ENCODE measurements around the gene STRIP1. TPM values are rescaled to one million over a fixed set of nuclear protein-coding genes. Genes with fewer than 3 reads are reported as not detected.

STRIP1 gene
- polyA plus RNA-seq, 3 donors, result 40.4 to 48.3 (median 44.0) TPM

- DNase-seq (ENCODE audit: low read depth in 3 of 3, low spot score in 2 of 3), result no peak
These were observed 15.6 kb downstream of the STRIP1 start for GRCh38 chr1:110049801-110050601.

GRCh38 chr1:110050602-110051261 lies 16.3 kb downstream of the STRIP1 start:
- no peak for DNase-seq (ENCODE audit: low read depth in 3 of 3, low spot score in 2 of 3)

- DNase-seq (ENCODE audit: low read depth in 3 of 3, low spot score in 2 of 3), result no peak
These were observed 16.8 kb downstream of the STRIP1 start for GRCh38 chr1:110051262-110051648.

- peak in 1 of 3 donors; percentile 18 for DNase-seq (ENCODE audit: low read depth in 3 of 3, low spot score in 2 of 3)
These were observed 19.4 kb downstream of the STRIP1 start for GRCh38 chr1:110053552-110054428.

GRCh38 chr1:110055493-110056284 lies 21.3 kb downstream of the STRIP1 start:
- no peak for DNase-seq (ENCODE audit: low read depth in 3 of 3, low spot score in 2 of 3)

- DNase-seq (ENCODE audit: low read depth in 3 of 3, low spot score in 2 of 3), result no peak
These were observed 21.9 kb downstream of the STRIP1 start for GRCh38 chr1:110056285-110056683.

- no peak for DNase-seq (ENCODE audit: low read depth in 3 of 3, low spot score in 2 of 3)
These were observed 22.4 kb downstream of the STRIP1 start for GRCh38 chr1:110056776-110057175.

- DNase-seq (ENCODE audit: low read depth in 3 of 3, low spot score in 2 of 3), result no peak
These were observed 23.6 kb downstream of the STRIP1 start for GRCh38 chr1:110057963-110058518.

- no peak for DNase-seq (ENCODE audit: low read depth in 3 of 3, low spot score in 2 of 3)
These were observed 24.2 kb downstream of the STRIP1 start for GRCh38 chr1:110058591-110058990.

GRCh38 chr1:110059133-110059863 lies 24.9 kb downstream of the STRIP1 start:
- no peak for DNase-seq (ENCODE audit: low read depth in 3 of 3, low spot score in 2 of 3)

- no peak for DNase-seq (ENCODE audit: low read depth in 3 of 3, low spot score in 2 of 3)
These were observed 25.7 kb downstream of the STRIP1 start for GRCh38 chr1:110060034-110060661.

- DNase-seq (ENCODE audit: low read depth in 3 of 3, low spot score in 2 of 3), result no peak
These were observed 26.2 kb downstream of the STRIP1 start for GRCh38 chr1:110060662-110061060.

GRCh38 chr1:110061341-110061740 lies 26.9 kb downstream of the STRIP1 start:
- DNase-seq (ENCODE audit: low read depth in 3 of 3, low spot score in 2 of 3), result no peak

GRCh38 chr1:110062612-110063011 lies 28.2 kb downstream of the STRIP1 start:
- no peak for DNase-seq (ENCODE audit: low read depth in 3 of 3, low spot score in 2 of 3)

GRCh38 chr1:110063781-110064180 lies 29.4 kb downstream of the STRIP1 start:
- no peak for DNase-seq (ENCODE audit: low read depth in 3 of 3, low spot score in 2 of 3)

- no peak for DNase-seq (ENCODE audit: low read depth in 3 of 3, low spot score in 2 of 3)
These were observed 30.3 kb downstream of the STRIP1 start for GRCh38 chr1:110064576-110065337.

GRCh38 chr1:110065841-110066240 lies 31.4 kb downstream of the STRIP1 start:
- DNase-seq (ENCODE audit: low read depth in 3 of 3, low spot score in 2 of 3), result no peak

- no peak for DNase-seq (ENCODE audit: low read depth in 3 of 3, low spot score in 2 of 3)
These were observed 33.1 kb downstream of the STRIP1 start for GRCh38 chr1:110067479-110067892.

Data from right renal cortex interstitium (tissue), 3 donors.